ENCODE data around the gene FAM20C.

DNA sequence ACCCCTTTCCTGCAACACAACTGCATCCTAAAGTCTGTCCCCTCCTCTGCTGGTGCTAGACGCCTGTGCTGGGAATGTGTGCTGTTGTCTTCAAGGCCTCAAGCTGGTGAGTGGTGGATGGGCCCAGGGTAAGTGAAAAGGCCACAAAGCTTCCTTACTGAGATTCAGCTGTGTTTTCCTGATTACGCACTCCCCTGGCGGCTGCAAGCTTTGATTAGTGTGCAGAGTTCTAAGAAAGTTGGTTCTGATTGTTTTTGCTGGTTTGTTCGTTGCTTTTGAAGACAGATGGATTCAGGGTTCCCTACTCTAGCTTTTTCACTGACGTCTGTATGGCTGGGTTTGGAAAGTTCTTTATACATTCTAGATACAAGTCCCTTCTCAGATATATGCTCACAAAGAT is 85.7 kb downstream of the FAM20C start:
- TF ChIP-seq POLR2A (IDR thresholded peaks at IDR 0.05), result no peak
- TF ChIP-seq, protein P1, sequence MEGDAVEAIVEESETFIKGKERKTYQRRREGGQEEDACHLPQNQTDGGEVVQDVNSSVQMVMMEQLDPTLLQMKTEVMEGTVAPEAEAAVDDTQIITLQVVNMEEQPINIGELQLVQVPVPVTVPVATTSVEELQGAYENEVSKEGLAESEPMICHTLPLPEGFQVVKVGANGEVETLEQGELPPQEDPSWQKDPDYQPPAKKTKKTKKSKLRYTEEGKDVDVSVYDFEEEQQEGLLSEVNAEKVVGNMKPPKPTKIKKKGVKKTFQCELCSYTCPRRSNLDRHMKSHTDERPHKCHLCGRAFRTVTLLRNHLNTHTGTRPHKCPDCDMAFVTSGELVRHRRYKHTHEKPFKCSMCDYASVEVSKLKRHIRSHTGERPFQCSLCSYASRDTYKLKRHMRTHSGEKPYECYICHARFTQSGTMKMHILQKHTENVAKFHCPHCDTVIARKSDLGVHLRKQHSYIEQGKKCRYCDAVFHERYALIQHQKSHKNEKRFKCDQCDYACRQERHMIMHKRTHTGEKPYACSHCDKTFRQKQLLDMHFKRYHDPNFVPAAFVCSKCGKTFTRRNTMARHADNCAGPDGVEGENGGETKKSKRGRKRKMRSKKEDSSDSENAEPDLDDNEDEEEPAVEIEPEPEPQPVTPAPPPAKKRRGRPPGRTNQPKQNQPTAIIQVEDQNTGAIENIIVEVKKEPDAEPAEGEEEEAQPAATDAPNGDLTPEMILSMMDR (IDR thresholded peaks at IDR 0.05), result no peak
